ENCODE measurements around the gene DNAJB11.
"Not testable (repeated sequence)": the region's sequence is repeated elsewhere in the genome, so short reads cannot be mapped to it uniquely, and the experiment has no call there.

DNAJB11 gene

GRCh38 chr3:186525369-186526255 is 44.9 kb upstream of the DNAJB11 start:
- H3K27ac ChIP-seq (ENCODE audit: low read depth, low read length): no peak overlapping the region
- H3K79me1 ChIP-seq (ENCODE audit: low read length): no peaks in the 10 kb centered on the region
- no peak overlapping the region for H3K9ac ChIP-seq (ENCODE audit: low read length)

DNA sequence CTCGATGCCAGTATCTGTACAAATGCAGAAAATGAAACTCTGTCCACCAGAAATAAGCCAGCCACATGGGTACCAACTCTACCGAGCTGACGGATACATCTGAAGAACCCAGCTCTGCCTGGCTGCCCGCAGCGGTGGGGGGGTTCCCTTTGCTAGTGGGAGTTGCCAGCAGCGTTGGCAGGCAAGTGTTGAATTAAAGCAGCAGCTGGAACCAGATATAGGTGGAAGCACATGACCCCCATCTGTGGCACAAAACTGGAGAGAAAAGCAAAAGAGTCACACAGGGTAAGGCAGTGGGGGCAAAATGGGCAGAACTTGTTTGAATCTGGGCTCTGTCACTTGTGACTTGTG is 44.3 kb upstream of the DNAJB11 start:
- Histone ChIP-seq H3K4ac (ENCODE audit: low read depth, low read length) (no peak overlapping the region), H3K36me3 (ENCODE audit: control insufficient read depth, insufficient read depth, low read length) (no peaks in the 10 kb centered on the region), H3K79me1 (ENCODE audit: low read length) (no peaks in the 10 kb centered on the region), H2BK15ac (replicated peaks; ENCODE audit: low read depth) (no peak overlapping the region), H3K23ac (ENCODE audit: low read length) (no peak overlapping the region), H3K18ac (ENCODE audit: low read length) (no peak overlapping the region), H4K5ac (ENCODE audit: low read length) (no peak overlapping the region), H3K27me3 (ENCODE audit: insufficient read depth, low read length, poor library complexity) (no peaks in the 10 kb centered on the region), H3K79me2 (ENCODE audit: control insufficient read depth, insufficient read depth, low read length) (no peaks in the 10 kb centered on the region), H2AK5ac (ENCODE audit: low read length) (no peak overlapping the region), H3K4me2 (ENCODE audit: low read length) (no peak overlapping the region), H4K8ac (ENCODE audit: low read depth, low read length) (no peak overlapping the region), H3K4me3 (ENCODE audit: low read length) (no peak overlapping the region), H3K4me1 (ENCODE audit: control insufficient read depth, low read depth, low read length) (peaks cover 2% of the 10 kb centered on the region), H2BK120ac (ENCODE audit: low read depth, low read length) (no peak overlapping the region), H3K9ac (ENCODE audit: low read length) (no peak overlapping the region), H2BK5ac (ENCODE audit: low read length) (no peak overlapping the region), H3K56ac (ENCODE audit: low read length) (no peak overlapping the region), H3K27ac (ENCODE audit: low read depth, low read length) (no peak overlapping the region)
- no peak for DNase-seq
- WGBS (ENCODE audit: extremely low coverage, insufficient coverage, low lambda C conversion rate): no CpG with 5 or more reads among the region's 6 CpGs

More at GRCh38 chr3:186525369-186526255, 44.9 kb upstream of the DNAJB11 start:
- Histone ChIP-seq H3K4me3 (ENCODE audit: low read length) (no peak overlapping the region), H3K79me2 (ENCODE audit: control insufficient read depth, insufficient read depth, low read length) (no peaks in the 10 kb centered on the region), H2BK15ac (replicated peaks; ENCODE audit: low read depth) (no peak overlapping the region), H4K5ac (ENCODE audit: low read length) (no peak overlapping the region), H3K4ac (ENCODE audit: low read depth, low read length) (no peak overlapping the region), H2BK5ac (ENCODE audit: low read length) (no peak overlapping the region), H3K56ac (ENCODE audit: low read length) (no peak overlapping the region), H2AK5ac (ENCODE audit: low read length) (no peak overlapping the region), H3K23ac (ENCODE audit: low read length) (no peak overlapping the region), H2BK120ac (ENCODE audit: low read depth, low read length) (no peak overlapping the region), H3K4me1 (ENCODE audit: control insufficient read depth, low read depth, low read length) (no peaks in the 10 kb centered on the region), H3K27me3 (ENCODE audit: insufficient read depth, low read length, poor library complexity) (no peaks in the 10 kb centered on the region), H4K8ac (ENCODE audit: low read depth, low read length) (no peak overlapping the region), H3K4me2 (ENCODE audit: low read length) (no peak overlapping the region), H3K18ac (ENCODE audit: low read length) (no peak overlapping the region), H3K36me3 (ENCODE audit: control insufficient read depth, insufficient read depth, low read length) (no peaks in the 10 kb centered on the region)
- DNase-seq: no peak
- no CpG with 5 or more reads among the region's 9 CpGs for WGBS (ENCODE audit: extremely low coverage, insufficient coverage, low lambda C conversion rate)

- WGBS (ENCODE audit: extremely low coverage, insufficient coverage, low lambda C conversion rate): no CpG with 5 or more reads among the region's 11 CpGs
- Histone ChIP-seq H2AK5ac (ENCODE audit: low read length) (no peak overlapping the region), H3K18ac (ENCODE audit: low read length) (no peak overlapping the region), H3K79me2 (ENCODE audit: control insufficient read depth, insufficient read depth, low read length) (no peaks in the 10 kb centered on the region), H2BK15ac (replicated peaks; ENCODE audit: low read depth) (no peak overlapping the region), H3K23ac (ENCODE audit: low read length) (no peak overlapping the region), H3K36me3 (ENCODE audit: control insufficient read depth, insufficient read depth, low read length) (no peaks in the 10 kb centered on the region), H2BK120ac (ENCODE audit: low read depth, low read length) (no peak overlapping the region), H3K56ac (ENCODE audit: low read length) (no peak overlapping the region), H4K5ac (ENCODE audit: low read length) (no peak overlapping the region), H3K4me3 (ENCODE audit: low read length) (no peak overlapping the region), H3K4ac (ENCODE audit: low read depth, low read length) (no peak overlapping the region), H3K27me3 (ENCODE audit: insufficient read depth, low read length, poor library complexity) (no peaks in the 10 kb centered on the region), H4K8ac (ENCODE audit: low read depth, low read length) (no peak overlapping the region), H3K4me1 (ENCODE audit: control insufficient read depth, low read depth, low read length) (peaks cover 2% of the 10 kb centered on the region), H2BK5ac (ENCODE audit: low read length) (no peak overlapping the region), H3K79me1 (ENCODE audit: low read length) (no peaks in the 10 kb centered on the region), H3K4me2 (ENCODE audit: low read length) (no peak overlapping the region), H3K9ac (ENCODE audit: low read length) (no peak overlapping the region), H3K27ac (ENCODE audit: low read depth, low read length) (no peak overlapping the region)
- peak; percentile 42 for DNase-seq
Measured at GRCh38 chr3:186529201-186529999, 41.1 kb upstream of the DNAJB11 start.

DNA sequence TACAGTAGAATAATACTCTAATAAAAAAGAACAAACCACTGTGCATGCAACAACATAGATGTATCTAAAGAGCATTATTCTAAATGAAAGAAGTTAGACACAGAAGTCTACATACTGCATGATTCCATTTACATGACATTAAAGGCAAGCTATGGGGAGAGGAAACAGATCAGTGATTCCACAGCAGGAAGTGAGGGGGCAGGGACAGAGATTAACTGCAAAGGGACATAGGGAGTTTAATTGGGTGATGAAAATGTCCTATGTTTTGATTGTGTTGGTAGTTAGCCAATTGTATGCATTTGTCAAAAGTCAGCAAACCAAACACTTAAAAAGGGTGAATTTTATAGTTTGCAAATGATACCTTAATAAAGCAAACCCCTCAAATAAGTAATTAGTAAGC is 40.1 kb upstream of the DNAJB11 start:
- no peaks in the 10 kb centered on the region for H3K79me1 ChIP-seq (ENCODE audit: low read length)
- H3K27ac ChIP-seq (ENCODE audit: low read depth, low read length): no peak overlapping the region
- H2AK5ac ChIP-seq (ENCODE audit: low read length): no peak overlapping the region
- no peak overlapping the region for H2BK5ac ChIP-seq (ENCODE audit: low read length)
- H3K4me2 ChIP-seq (ENCODE audit: low read length): no peak overlapping the region
- H3K9ac ChIP-seq (ENCODE audit: low read length): no peak overlapping the region
- no peak overlapping the region for H3K18ac ChIP-seq (ENCODE audit: low read length)
- no peak overlapping the region for H2BK15ac ChIP-seq (replicated peaks; ENCODE audit: low read depth)
- no peaks in the 10 kb centered on the region for H3K79me2 ChIP-seq (ENCODE audit: control insufficient read depth, insufficient read depth, low read length)
- no peak overlapping the region for H3K23ac ChIP-seq (ENCODE audit: low read length)
- no peak overlapping the region for H3K4me3 ChIP-seq (ENCODE audit: low read length)
- no peak overlapping the region for H4K8ac ChIP-seq (ENCODE audit: low read depth, low read length)
- H4K5ac ChIP-seq (ENCODE audit: low read length): no peak overlapping the region
- H3K56ac ChIP-seq (ENCODE audit: low read length): no peak overlapping the region
- no peak overlapping the region for H3K4ac ChIP-seq (ENCODE audit: low read depth, low read length)
- no peak overlapping the region for H2BK120ac ChIP-seq (ENCODE audit: low read depth, low read length)
- H3K36me3 ChIP-seq (ENCODE audit: control insufficient read depth, insufficient read depth, low read length): no peaks in the 10 kb centered on the region
- peaks cover 2% of the 10 kb centered on the region for H3K4me1 ChIP-seq (ENCODE audit: control insufficient read depth, low read depth, low read length)
- no peaks in the 10 kb centered on the region for H3K27me3 ChIP-seq (ENCODE audit: insufficient read depth, low read length, poor library complexity)
- DNase-seq: no peak

DNA sequence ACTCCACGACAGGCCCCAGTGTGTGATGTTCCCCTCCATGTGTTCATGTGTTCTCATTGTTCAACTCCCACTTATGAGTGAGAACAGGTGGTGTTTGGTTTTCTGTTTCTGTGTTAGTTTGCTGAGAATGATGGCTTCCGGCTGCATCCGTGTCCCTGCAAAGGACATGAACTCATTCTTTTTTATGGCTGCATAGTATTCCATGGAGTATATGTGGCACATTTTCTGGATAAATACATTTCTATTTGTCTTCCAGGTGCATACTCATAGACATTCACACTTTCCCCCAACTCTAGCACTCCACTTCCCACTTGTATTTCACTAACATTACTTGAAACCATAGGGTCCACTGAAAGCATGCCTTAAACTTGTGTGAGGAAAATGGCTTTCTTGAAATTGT is 38.8 kb upstream of the DNAJB11 start:
- H3K79me2 ChIP-seq (ENCODE audit: control insufficient read depth, insufficient read depth, low read length); H3K18ac ChIP-seq (ENCODE audit: low read length); H3K27me3 ChIP-seq (ENCODE audit: insufficient read depth, low read length, poor library complexity); H3K56ac ChIP-seq (ENCODE audit: low read length); DNase-seq; H4K8ac ChIP-seq (ENCODE audit: low read depth, low read length); H3K4me2 ChIP-seq (ENCODE audit: low read length); H2AK5ac ChIP-seq (ENCODE audit: low read length); H3K79me1 ChIP-seq (ENCODE audit: low read length); H2BK5ac ChIP-seq (ENCODE audit: low read length); H3K4me3 ChIP-seq (ENCODE audit: low read length); H4K5ac ChIP-seq (ENCODE audit: low read length); H3K4me1 ChIP-seq (ENCODE audit: control insufficient read depth, low read depth, low read length); H2BK120ac ChIP-seq (ENCODE audit: low read depth, low read length); H3K36me3 ChIP-seq (ENCODE audit: control insufficient read depth, insufficient read depth, low read length); H3K23ac ChIP-seq (ENCODE audit: low read length); H3K4ac ChIP-seq (ENCODE audit: low read depth, low read length); H2BK15ac ChIP-seq (replicated peaks; ENCODE audit: low read depth); H3K9ac ChIP-seq (ENCODE audit: low read length); H3K27ac ChIP-seq (ENCODE audit: low read depth, low read length): not testable (repeated sequence)
- no CpG with 5 or more reads among the region's 3 CpGs for WGBS (ENCODE audit: extremely low coverage, insufficient coverage, low lambda C conversion rate)
